Measurements from ENCODE around the gene CD248.

CD248 gene

DNA sequence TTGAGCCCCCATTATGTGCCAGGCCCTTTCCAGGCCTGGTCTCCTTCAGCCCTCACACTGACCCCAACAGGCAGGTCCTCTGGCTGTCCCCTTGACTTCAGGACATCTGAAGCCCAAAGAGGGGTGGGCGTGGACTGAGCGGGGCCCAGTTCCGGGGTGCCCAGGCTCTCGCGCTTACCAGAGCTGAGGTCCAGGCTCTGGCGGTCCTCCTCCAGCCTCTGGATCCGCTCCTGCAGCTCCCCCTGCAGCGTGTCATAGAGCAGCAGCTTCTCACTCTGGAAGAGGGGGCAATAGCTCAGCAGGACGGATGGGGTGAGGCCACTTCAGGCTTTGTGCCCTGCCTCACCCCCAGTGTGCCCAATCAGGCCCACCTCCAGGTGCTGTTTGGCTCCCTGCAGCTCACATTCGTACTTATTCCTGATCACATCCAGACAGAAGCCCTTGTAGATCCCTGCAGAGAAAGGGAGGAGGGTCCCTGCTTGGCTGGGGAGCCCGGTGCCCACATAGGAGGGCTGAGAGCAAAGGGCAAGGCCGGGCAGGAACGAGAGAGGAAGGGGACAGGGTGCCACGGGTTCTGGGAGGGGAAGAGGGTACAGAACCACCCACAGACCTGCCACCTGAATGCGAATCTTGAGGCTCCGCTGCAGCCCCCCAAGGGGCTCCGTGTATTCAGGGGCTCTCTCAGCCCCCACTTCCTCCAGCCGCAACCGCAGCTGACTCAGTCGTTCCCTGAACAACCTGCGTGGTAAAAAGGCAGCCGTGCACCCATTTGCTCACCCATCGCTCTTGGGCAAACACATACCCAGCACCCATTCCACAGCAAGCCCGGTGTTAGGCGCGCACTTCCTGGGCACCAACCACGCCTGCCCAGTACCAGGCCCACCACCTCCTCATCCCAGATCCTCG lies 24.0 kb upstream of the CD248 start:
- DNase-seq: no peak

DNA sequence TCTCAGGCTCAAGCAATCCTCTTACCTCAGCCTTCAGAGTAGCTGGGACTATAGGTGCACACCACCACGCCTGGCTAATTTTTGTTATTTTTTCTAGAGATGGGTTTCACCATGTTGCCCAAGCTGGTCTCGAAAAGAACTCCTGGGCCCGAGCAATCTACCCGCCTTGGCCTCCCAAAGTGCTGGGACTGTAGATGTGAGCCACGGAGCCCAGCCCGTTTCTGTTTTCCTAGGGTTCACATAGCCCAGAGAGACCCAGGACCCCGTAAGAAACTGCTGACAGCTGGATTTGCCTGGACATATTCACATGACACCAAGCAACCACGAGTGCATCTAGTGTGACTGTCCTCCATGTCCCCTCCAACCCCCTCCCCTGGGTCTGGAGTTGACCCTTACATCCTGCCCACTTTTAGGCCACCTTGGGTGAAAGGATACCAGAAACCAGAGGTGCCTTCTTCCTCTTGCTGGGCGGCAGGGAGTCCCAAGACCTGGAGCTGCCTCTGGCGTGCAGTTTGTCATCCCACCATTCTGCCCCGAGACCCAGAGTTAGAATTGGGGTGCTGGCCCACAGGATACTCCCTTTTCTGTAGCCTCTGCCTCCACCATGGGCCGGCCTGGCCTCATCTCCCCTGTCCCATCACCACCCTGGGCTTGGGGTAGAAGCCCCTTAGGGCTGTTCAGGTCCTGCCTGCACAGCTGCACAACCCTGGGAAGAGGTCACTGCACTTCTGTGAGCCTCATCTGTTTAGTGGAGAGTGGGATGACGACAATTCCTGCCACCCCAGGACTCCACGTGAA lies 23.0 kb upstream of the CD248 start:
- no peak for DNase-seq

DNA sequence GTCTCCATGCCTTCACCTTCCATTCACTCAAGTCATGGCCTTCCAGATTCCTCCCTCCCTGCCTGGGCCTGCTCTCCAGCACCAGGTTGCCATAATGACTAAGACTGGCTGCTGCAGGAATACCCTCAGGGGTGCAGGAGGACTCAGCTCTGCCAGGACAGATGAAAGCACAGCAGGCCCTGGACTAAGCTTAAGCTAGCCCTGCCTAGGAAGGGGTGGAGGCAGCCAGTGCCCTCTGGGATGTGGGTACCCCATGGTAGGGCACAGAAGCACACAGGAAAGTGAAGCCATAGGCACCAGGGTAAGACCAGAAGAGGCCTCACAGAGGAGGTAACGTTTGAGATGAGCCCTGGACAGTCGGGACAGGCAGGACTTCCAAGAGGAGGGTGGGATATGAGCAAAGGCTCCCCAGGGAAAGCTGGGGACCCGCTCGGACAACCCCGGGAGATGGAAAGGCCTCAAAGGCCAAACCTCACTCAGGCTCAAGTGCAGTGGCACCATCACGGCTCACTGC lies 22.4 kb upstream of the CD248 start:
- no peak for DNase-seq

DNA sequence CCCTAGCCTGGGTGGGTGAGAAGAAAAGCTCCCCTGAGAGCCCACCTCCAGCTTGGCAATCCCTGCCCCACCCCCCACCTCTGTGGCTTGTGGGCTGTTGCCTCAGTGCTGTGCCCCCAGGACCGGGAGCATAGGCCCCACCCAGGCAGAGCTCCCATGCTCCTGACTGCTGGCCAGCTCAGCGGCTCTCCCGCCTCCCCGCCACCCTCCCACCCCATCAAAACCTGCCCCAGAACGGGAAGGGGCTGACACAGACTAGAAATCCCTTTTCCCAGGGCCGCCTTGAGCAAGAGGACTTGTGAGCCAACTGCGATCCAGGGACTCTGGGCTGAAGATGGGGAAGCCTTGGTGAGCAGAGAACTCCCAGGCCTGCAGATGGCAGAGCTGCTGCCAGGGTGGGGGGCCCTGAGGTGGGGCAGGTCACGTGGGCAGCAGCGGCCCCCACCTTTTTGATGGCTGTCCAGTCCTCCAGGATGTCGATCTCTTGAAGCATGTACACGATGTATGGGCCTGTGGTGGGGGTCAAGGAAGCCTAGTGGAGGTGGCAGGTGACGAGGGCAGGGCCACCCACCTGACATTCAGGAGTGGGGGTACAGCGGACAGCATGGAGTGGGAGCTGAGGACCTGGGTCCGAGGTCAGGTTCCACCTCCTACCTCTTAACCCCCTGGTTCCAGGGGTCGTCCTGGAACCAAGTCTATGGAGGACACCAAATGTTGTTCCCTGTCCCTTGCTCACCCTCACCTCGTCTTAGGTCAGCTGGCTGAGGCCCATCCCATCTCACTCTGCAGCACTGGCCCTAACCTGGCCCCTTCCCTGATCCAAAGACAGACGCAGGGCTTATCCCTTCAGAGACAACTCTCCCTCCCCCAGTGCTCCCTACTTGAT lies 21.7 kb upstream of the CD248 start:
- no peak for DNase-seq

DNA sequence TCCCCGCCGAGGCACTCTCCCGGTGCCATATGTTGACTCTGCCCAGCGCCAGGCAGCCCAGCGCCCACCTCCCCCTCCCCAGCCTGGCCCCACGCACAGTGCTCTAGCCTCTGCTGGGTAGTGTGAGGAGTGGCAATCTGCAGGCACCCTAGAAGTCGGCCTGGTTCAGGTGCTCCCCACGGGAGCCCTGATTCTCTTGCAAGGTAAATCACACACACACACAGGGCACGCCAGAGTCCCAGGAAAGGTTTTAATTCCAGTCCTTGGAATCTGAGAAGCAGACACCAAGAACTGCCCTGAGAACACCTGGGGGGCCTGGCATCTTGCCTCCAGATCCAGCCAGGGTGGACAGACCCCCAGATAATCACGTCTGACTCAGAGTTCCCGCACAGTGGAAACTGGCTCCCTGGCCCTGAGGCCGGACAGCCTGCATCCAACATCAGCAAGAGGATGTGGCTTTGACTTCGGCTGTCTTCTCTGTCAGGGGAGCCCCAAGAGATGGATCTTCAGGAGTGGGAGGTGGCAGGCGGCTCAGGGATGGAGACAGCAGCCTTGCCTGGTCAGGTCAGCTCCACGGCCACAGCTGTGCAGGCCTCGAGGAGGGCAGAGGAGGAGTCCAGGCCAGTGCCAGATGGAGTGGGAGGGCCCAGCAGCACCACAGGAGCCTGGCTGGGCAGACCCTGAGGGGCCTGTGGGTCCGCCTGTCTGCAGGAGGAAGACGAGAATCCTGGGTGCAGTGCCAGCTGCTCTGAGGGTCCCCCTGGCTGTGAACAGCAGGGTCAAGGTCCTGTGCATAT lies 20.5 kb upstream of the CD248 start:
- DNase-seq: no peak

DNA sequence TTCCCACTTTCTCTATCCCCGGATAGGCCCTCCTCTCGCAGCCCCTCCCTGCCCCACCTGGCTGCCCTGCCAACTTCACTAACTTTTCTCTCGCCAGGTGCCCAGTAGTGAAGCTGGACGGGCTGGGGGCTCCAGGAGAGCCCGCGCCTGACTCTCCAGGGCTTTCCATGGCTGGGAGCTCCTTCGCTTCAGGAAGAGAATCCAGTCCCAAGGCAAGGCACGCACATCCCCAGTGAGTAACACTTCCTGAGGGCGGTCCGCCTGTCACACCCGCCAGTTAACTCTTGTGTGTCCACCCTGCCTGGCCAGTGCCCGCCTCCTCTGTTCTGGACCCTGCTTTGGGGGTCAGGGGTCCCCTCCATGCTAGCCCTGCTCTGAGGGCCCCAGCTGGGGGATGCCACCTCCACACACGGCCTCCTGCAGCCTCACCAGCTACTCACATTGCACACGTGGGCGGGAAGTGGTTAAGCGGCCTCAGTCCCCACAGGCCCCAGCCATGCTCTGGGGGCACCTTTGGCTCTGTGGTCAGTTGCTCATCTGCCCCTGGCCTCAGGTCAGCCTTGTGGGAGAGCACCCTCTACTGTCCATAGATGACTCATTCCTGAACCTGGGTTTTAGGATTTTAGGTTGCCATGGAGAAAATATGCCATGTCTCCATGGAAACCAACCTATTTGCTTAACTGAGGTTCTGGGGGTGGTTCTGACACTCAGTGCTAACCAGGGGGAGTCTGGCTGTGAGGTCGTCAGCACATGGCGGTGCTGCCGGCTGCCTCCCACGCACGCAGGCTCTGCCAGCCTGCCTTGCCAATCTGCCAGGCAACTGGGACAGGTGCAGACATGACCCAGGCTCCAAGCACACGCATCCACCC lies 19.6 kb upstream of the CD248 start, which contains the start of gene RIN1:
TSS of gene RIN1 (minus strand) at position 201 of the 869 bp plus-strand sequence. CDS start at position 169, 32 bp downstream.
- DNase-seq: no peak

DNA sequence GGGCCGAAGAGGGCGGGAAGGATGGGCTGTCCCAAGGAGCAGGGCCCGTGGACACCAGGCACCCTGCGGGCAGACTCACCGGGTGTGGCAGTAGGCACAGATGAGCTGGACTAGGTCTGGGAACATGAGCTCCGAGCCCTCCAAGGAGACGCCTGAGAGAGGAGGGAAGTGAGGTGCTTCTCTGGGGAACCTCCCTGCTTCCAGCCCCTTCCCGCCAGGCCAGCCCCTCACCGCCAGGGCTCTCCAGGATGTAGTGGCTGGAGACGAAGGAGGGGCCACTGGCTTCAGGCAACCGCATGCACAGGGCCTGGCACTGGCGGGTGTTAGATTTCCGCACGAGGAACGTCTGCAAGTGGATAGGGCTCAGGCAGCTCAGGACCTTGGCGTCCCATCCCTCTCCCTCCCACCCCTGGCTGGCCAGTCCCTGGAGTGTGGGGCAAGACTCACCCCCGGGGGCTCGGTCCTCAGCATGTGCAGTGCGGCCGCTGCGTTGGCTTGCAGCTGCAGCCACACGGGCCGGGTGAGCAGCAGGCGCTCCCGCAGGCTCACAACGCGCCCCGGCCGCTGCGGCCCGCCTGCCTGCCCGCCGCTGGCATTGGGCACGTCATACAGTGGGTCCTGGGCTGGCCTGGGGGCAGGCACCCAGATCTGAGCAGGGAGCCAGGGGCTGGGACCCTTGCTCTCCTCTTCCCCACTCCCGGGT lies 18.8 kb upstream of the CD248 start:
- DNase-seq: peak; percentile 9

DNA sequence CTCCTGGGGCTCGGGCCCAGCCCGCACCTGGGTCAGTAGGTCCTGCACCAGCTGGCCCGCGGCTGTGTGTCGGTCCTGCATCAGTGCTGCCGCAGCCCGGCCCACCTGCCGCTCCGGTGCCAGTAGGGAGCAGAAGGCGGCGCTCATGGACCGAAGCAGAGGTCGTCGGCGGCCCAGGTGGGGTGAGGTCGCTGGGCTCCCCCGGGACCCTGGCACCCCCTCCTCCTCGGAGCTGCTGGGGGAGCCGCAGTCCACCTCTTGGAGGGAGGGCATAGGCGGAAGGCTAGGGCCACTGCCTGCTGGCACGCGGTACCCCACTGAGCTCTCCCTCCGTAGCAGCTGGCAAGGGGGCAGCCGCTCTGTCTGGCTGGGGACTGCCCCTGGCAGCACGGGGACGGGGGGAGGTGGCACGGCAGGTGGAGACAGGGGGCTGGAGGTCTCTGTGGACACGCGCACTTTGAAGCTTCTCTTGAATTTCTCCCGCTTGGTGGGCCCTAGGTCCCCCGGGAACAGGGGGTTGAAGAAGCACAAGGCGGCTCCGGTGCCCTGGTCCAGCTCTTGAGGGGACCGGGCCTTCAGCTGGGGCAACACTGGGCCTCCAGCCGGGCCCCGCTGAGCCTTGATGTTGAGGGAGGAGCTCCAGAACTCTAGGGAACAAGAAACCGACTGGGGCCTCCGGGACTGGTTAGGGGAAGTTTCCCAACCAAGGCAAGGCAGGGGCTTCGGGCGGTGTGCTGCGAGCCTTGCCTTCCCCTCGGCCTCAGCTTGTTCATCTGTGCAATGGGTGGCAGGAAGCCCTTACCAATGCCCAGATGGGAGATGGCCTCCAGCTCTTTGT lies 18.0 kb upstream of the CD248 start:
- DNase-seq: no peak

DNA sequence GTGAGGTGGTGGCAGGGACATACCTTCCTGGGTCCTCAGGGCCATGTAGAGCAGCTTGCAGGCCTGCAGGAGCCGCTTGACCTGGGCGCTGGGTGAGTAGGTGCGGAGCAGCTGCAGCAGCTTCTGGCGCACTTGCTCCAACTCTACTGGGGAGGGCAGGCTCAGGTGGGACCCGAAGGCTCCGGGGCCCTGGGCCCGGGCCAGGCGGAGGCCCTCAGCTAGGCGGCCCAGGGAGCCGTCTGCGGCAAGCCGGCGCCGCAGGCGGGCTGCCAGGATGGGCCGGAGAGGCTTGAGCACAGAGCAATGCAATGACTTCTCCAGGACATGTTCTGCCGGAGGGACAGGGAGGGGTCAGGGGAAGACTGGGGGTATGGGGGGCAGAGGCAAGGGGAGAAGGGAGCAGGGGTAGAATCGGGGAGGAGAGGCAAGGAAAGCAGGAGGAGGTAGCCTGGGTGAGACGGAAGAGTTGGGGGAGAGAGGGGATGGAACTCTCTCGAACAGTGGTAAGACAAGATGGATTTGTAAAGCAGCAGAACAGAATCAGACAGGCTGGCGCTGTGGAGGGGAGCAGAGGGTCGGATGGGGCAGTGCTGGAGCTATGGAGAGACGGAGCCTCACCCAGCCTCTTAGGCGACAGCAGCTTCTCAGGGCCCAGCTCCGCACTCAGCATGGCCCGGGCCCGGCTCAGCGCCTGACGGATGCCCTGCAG lies 17.2 kb upstream of the CD248 start:
- no peak for DNase-seq

DNA sequence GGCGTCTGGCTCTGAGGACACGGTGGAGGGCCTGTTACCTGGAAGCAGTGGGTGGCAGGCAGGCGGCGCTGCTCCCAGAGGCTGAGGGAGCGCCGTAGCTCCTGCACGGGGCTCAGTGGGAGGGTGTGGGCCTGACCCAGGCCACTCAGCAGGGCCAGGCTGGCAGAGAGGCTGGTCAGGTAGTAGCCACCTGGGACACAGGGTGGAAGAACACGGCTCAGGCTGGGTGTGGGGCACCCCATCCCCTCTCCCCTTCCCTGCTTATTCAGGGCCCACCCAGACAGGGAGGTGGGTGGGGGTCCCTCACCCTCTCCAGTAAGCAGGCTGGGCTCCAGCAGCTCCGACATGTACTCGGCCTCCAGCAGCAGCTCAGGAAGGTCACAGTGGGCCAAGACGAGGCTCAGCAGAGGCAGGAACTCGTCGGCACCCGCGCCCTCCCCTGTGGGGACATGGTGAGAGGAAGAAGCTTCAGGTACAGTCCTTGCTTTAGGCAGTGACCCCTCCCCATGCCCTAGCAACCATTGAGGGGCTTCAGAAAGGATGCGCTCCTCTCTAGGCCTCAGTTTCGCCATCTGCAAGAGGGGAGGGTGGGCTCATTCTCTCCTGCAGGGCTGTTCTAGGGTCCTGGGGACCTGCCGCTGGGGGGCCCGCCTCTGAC lies 16.5 kb upstream of the CD248 start:
- DNase-seq: no peak

DNA sequence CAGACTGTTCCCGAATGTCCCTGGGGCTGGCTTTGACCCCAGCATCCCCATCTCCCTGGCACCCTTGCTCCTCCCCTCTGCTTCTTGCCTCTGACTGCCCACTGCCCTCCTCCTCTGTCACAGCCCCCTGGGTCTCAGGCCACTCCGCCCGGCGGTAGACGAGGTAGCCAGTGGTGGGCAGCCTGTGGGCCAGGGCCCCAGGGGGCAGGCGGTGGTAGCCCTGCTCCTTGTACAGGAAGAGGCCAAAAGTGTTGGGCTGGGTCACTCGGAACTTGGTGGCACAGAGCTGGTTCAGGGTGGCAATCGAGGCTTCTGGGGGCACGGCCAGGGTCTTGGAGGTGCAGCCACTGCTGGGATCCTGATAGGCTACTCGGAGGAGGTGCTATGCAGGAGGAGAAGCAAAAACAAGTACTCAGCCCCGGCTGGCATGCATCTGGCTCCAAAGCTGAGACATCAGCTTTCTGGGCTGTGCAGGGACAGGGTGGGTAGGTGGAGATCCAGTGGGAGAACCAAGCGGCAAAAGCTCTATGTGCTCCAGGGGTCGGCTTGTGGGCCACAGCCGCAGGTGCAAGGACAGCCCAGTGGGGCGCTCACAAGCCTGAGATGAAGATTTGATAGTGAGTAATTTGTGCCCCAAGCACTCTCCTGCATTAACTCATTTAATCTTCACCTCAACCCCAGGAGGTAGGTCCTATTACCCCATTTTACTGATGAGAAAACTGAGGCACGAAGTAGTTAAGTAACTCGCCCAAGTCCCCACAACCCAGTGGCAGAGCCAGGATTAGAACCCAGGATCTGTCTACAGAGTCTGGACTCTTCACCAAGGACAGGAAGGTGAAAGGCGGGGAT lies 15.8 kb upstream of the CD248 start:
- DNase-seq: no peak

DNA sequence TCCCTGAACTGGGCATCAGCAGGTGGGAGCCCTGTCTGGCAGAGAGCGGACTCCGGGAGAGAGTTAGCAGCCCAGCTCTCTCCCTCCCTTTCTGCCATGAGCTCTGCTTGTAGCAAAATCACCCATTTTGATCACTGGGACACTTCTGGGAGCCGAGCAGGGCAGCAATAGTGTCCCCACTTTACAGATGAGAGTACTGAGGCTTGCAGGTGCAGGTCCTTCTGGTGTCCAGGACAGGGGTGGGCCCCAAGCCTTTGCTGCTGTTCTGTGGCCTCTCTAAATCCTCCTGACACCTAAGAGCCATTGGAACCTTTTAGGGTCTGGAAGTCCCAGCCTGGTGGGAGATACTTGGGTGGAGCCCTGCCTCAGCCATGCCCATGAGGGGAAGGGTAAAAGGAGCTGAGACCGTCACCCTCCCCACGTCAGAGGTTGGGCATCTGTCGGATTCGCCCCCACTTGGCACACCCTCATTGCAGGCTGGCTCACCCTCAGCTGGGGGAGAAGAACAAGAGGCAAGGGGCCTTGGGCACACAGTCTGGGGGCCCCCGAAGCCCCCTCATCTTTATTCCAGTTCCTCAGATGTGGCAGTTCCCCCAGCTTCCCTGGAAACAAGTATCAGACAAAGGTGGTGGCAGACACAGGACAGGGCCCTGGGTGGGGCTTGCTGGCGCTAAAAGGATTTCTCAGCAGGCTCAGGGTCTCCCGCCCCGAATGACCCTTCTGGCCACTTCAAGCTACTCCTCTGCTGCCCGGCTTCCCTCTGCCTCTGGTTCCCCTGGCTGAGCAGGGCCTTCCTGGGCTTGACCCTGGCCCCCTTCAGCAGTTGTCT lies 14.9 kb upstream of the CD248 start:
- no peak for DNase-seq

DNA sequence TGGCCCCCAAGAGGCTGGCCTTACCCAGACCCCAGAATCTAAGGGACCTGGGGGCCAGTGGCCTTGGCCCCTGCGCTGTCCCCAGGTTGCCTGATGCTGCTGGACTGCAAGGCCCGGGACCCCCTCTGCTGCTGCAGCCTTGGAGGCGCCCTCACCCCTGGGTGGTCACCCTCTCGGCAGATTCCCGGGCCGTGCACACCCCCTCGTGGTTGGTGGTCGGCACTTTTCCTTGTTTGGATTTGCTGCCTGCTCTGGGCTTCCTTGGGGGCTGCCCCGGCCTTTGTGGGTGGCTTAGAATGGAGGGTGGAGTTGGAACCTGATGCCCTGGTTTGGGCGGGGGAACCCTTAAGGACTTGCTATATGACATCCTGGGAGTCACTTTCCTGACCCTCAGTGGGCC lies 14.1 kb upstream of the CD248 start:
- no peak for DNase-seq

DNA sequence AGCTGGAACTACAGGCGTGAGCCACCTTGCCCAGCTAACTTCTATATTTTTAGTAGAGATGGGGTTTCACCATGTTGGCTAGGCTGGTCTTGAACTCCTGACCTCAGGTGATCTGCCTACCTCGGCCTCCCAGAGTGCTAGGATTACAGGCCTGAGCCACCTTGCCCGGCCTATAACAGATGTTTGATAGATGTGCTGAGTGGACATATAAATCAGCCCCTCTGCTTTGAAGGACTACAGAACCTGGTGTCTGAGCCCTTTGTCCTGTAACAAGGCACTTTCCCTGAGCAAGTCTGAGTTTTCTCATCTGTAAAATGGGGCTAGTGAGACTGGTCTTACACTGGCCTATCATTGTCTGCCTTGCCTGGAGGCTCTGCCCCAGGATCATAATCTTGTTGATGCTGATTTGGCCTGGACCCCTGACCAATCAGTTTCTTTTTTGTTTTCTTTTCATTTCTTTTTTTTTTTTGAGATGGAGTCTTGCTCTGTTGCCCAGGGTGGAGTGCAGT lies 12.4 kb upstream of the CD248 start:
- no peak for DNase-seq

DNA sequence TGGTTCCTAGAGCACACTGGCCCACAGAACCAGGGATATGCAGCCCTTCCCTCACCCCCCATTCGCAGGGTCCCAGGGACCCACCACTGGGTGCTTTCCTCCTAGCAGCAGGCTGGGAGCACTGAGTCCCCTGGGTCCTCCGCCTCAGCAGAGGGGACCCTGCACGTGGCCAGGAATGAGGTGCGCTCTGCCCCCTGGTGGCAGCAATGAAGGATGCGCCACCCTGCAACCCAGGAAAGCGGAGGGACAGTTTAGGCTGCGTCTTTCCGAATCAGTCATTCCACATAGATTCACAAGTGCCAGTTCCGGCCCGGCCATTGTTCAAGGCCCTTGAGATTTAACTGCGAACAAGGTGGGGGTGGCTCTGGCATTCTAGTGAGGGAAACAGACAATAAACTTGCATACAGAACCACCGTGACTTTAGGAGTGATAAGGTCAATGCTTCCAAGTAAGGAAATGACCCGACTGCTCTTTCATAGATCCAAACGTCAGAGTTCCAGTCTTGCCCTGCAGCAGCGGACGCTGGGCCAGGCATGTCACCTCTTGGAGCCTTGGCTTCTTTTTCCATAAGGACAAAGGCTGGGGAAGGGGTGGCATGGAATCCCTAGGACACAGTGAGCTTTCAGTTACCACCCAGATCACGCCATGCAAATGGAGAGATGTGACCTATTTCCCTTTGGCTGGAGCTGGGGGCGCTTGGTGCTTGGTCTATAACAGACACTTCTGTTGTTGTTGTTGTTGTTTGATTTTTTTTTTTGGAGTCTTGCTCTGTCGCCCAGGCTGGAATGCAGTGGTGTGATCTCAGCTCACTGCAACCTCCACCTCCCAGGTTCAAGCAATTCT lies 11.7 kb upstream of the CD248 start:
- peak; percentile 35 for DNase-seq

Measured in DMS79 (cell line).